ENCODE results near the gene SPARC.

DNA sequence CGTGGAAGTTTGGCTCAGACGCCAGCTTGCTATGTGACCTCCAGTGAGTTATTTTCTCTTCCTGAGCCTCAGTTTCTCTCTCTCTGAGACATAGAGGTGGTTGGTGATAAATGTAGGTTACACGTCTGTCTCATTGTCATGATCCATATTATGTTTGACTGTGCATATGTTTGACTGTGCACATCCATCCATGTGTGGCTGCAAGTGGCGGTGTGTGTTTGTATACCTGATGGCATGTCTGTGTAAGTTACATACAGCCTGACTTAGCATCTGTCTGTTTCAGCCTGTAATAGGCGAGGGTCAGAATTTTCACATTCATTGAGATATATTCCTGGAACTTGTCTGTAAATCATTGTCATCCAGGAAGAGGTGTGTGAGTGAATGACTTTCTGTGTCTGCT lies 3.3 kb downstream of the SPARC start:
- no peak for TF ChIP-seq CTCF (IDR thresholded peaks at IDR 0.05; ENCODE audit: insufficient read depth, low read length)
- no peak for TF ChIP-seq POLR2AphosphoS5 (IDR thresholded peaks at IDR 0.05; ENCODE audit: low read depth)
- TF ChIP-seq, protein P1, sequence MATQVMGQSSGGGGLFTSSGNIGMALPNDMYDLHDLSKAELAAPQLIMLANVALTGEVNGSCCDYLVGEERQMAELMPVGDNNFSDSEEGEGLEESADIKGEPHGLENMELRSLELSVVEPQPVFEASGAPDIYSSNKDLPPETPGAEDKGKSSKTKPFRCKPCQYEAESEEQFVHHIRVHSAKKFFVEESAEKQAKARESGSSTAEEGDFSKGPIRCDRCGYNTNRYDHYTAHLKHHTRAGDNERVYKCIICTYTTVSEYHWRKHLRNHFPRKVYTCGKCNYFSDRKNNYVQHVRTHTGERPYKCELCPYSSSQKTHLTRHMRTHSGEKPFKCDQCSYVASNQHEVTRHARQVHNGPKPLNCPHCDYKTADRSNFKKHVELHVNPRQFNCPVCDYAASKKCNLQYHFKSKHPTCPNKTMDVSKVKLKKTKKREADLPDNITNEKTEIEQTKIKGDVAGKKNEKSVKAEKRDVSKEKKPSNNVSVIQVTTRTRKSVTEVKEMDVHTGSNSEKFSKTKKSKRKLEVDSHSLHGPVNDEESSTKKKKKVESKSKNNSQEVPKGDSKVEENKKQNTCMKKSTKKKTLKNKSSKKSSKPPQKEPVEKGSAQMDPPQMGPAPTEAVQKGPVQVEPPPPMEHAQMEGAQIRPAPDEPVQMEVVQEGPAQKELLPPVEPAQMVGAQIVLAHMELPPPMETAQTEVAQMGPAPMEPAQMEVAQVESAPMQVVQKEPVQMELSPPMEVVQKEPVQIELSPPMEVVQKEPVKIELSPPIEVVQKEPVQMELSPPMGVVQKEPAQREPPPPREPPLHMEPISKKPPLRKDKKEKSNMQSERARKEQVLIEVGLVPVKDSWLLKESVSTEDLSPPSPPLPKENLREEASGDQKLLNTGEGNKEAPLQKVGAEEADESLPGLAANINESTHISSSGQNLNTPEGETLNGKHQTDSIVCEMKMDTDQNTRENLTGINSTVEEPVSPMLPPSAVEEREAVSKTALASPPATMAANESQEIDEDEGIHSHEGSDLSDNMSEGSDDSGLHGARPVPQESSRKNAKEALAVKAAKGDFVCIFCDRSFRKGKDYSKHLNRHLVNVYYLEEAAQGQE (IDR thresholded peaks at IDR 0.05; ENCODE audit: insufficient replicate concordance, low read depth) = no peak
- TF ChIP-seq GABPA (IDR thresholded peaks at IDR 0.05; ENCODE audit: low read depth) = no peak
- TF ChIP-seq SPI1 (IDR thresholded peaks at IDR 0.05; ENCODE audit: borderline replicate concordance, low read depth) = no peak

Measured in HL-60 (cell line).